ENCODE results near the gene AIP. TPM values are rescaled to one million over a fixed set of nuclear protein-coding genes. Genes with fewer than 3 reads are reported as not detected.
A peak's percentile ranks its signal among the peaks of the same experiment; 100 is the strongest.

AIP gene
- total and polyA plus RNA-seq, 9 of the 15 experiments (the other 6 are each of a cell fraction or from before 2014, with no cell fraction given), result 5.2 to 92.5 (median 52.7) TPM

- TF ChIP-seq FUS (optimal IDR thresholded peaks at IDR 0.05; ENCODE audit: low read depth, low read length), result no peak
- TF ChIP-seq RBM15 (IDR thresholded peaks at IDR 0.05; ENCODE audit: insufficient read depth, low read length), result no peak
- peak; percentile 76 for TF ChIP-seq C11orf30 (IDR thresholded peaks at IDR 0.05; ENCODE audit: low read depth)
- no peak for TF ChIP-seq LARP7 (IDR thresholded peaks at IDR 0.05)
- TF ChIP-seq TEAD2 (tag; IDR thresholded peaks at IDR 0.05), result no peak
- TF ChIP-seq, protein P1, sequence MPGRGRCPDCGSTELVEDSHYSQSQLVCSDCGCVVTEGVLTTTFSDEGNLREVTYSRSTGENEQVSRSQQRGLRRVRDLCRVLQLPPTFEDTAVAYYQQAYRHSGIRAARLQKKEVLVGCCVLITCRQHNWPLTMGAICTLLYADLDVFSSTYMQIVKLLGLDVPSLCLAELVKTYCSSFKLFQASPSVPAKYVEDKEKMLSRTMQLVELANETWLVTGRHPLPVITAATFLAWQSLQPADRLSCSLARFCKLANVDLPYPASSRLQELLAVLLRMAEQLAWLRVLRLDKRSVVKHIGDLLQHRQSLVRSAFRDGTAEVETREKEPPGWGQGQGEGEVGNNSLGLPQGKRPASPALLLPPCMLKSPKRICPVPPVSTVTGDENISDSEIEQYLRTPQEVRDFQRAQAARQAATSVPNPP (IDR thresholded peaks at IDR 0.05; ENCODE audit: borderline replicate concordance, insufficient read depth, insufficient read length), result no peak
- TF ChIP-seq HDAC1 (IDR thresholded peaks at IDR 0.05), result no peak; a peak in 1 of 4 replicates
- TF ChIP-seq, protein P2, sequence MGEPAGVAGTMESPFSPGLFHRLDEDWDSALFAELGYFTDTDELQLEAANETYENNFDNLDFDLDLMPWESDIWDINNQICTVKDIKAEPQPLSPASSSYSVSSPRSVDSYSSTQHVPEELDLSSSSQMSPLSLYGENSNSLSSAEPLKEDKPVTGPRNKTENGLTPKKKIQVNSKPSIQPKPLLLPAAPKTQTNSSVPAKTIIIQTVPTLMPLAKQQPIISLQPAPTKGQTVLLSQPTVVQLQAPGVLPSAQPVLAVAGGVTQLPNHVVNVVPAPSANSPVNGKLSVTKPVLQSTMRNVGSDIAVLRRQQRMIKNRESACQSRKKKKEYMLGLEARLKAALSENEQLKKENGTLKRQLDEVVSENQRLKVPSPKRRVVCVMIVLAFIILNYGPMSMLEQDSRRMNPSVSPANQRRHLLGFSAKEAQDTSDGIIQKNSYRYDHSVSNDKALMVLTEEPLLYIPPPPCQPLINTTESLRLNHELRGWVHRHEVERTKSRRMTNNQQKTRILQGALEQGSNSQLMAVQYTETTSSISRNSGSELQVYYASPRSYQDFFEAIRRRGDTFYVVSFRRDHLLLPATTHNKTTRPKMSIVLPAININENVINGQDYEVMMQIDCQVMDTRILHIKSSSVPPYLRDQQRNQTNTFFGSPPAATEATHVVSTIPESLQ (CRISPR knock-in tag; IDR thresholded peaks at IDR 0.05), result no peak
- no peak for TF ChIP-seq NKRF (IDR thresholded peaks at IDR 0.05; ENCODE audit: borderline replicate concordance)
- no peak for TF ChIP-seq RBM39 (optimal IDR thresholded peaks at IDR 0.05; ENCODE audit: low read depth, low read length)
- peak; percentile 62; the same call in 1 of the 2 replicates for TF ChIP-seq GABPB1 (CRISPR knock-in tag; IDR thresholded peaks at IDR 0.05)
- no peak for TF ChIP-seq TAL1 (IDR thresholded peaks at IDR 0.05)
- no peak for TF ChIP-seq ARHGAP35 (IDR thresholded peaks at IDR 0.05; ENCODE audit: partially characterized antibody)
Observed at GRCh38 chr11:67463680-67464410, 19.0 kb upstream of the AIP start (continued).

All from K562 (cell line).